ENCODE measurements around the gene TNRC6A.
"Not testable (repeated sequence)": the region's sequence is repeated elsewhere in the genome, so short reads cannot be mapped to it uniquely, and the experiment has no call there.

TNRC6A gene

GRCh38 chr16:24853830-24854229 lies 124.4 kb downstream of the TNRC6A start:
- in situ Hi-C loops (cut with MboI; ENCODE audit: low sequenced_read_pairs, unreplicated experiment): no loop called here
- TF ChIP-seq CTCF (IDR thresholded peaks at IDR 0.05; ENCODE audit: borderline replicate concordance, control extremely low read depth, extremely low read depth, insufficient read depth, missing control alignments): no peak
- no peak for DNase-seq (ENCODE audit: low spot score)

- TF ChIP-seq CTCF (IDR thresholded peaks at IDR 0.05; ENCODE audit: borderline replicate concordance, control extremely low read depth, extremely low read depth, insufficient read depth, missing control alignments): no peak
- DNase-seq (ENCODE audit: low spot score): no peak
- in situ Hi-C loops (cut with MboI; ENCODE audit: low sequenced_read_pairs, unreplicated experiment): no loop called here
Measured at GRCh38 chr16:24854607-24855171, 125.2 kb downstream of the TNRC6A start.

- no peak for DNase-seq (ENCODE audit: low spot score)
- no peak for TF ChIP-seq CTCF (IDR thresholded peaks at IDR 0.05; ENCODE audit: borderline replicate concordance, control extremely low read depth, extremely low read depth, insufficient read depth, missing control alignments)
- in situ Hi-C loops (cut with MboI; ENCODE audit: low sequenced_read_pairs, unreplicated experiment): no loop called here
Measured at GRCh38 chr16:24855678-24856077, 126.2 kb downstream of the TNRC6A start.

GRCh38 chr16:24856871-24857270 lies 127.4 kb downstream of the TNRC6A start:
- in situ Hi-C loops (cut with MboI; ENCODE audit: low sequenced_read_pairs, unreplicated experiment); DNase-seq (ENCODE audit: low spot score): not testable (repeated sequence)

- no peak for TF ChIP-seq CTCF (IDR thresholded peaks at IDR 0.05; ENCODE audit: borderline replicate concordance, control extremely low read depth, extremely low read depth, insufficient read depth, missing control alignments)
- in situ Hi-C loops (cut with MboI; ENCODE audit: low sequenced_read_pairs, unreplicated experiment): no loop called here
- peak; percentile 67 for DNase-seq (ENCODE audit: low spot score)
Measured at GRCh38 chr16:24858219-24859041, 129.0 kb downstream of the TNRC6A start.

- TF ChIP-seq CTCF (IDR thresholded peaks at IDR 0.05; ENCODE audit: borderline replicate concordance, control extremely low read depth, extremely low read depth, insufficient read depth, missing control alignments): no peak
- in situ Hi-C loops (cut with MboI; ENCODE audit: low sequenced_read_pairs, unreplicated experiment): no loop called here
- no peak for DNase-seq (ENCODE audit: low spot score)
Measured at GRCh38 chr16:24861461-24861860, 132.0 kb downstream of the TNRC6A start.
